RPMI7951 (cell line): ENCODE results near the gene SCO2. TPM values are rescaled to one million over a fixed set of nuclear protein-coding genes. Genes with fewer than 3 reads are reported as not detected.

Source experiments
- DNase-seq: peaks from one replicate; pipeline ENCODE4 v3.0.0-alpha.2; 2012; ENCODE audit warnings: low read depth
- total RNA-seq: library from RNA; depleted of rRNA; stranded (reverse); fragments of >200 nt; shearing (Covaris generic); gene quantifications from 2 replicates; pipeline ENCODE4 v1.2.3, GENCODE V29; 2014

SCO2 gene
- total RNA-seq, 1 experiment from 2014 or later = 5.0 TPM

GRCh38 chr22:50532824-50533796, 7.7 kb upstream of the SCO2 start:
- DNase-seq = no peak

- peak; percentile 72 for DNase-seq
Observed at GRCh38 chr22:50531962-50532674, 6.7 kb upstream of the SCO2 start.

- DNase-seq = peak; percentile 44
Observed at GRCh38 chr22:50531546-50531961, 6.2 kb upstream of the SCO2 start.

GRCh38 chr22:50530877-50531545, 5.6 kb upstream of the SCO2 start:
- peak; percentile 78 for DNase-seq

GRCh38 chr22:50530580-50530876, 5.1 kb upstream of the SCO2 start:
- DNase-seq = no peak

- peak; percentile 83 for DNase-seq
Observed at GRCh38 chr22:50529897-50530579, 4.6 kb upstream of the SCO2 start, which contains the start of gene TYMP. Gene TYMP (minus strand): TSS chr22:50530012. CDS start chr22:50529709, 303 bp downstream.

GRCh38 chr22:50529416-50529896, 4.1 kb upstream of the SCO2 start:
- no peak for DNase-seq

- no peak for DNase-seq
Observed at GRCh38 chr22:50528682-50529415, 3.5 kb upstream of the SCO2 start.

GRCh38 chr22:50527921-50528681, 2.7 kb upstream of the SCO2 start:
- DNase-seq = no peak

- peak; percentile 41 for DNase-seq
Observed at GRCh38 chr22:50526834-50527801, 1.7 kb upstream of the SCO2 start.

- DNase-seq = peak; percentile 77
Observed at GRCh38 chr22:50526108-50526833, 873 bp upstream of the SCO2 start.

- DNase-seq = no peak
Observed at GRCh38 chr22:50525858-50526107, 385 bp upstream of the SCO2 start.

GRCh38 chr22:50524676-50525103, 708 bp downstream of the SCO2 start:
- DNase-seq = peak; percentile 47

GRCh38 chr22:50523806-50524675, 1.4 kb downstream of the SCO2 start:
- DNase-seq = no peak

GRCh38 chr22:50523458-50523805, 2.0 kb downstream of the SCO2 start:
- no peak for DNase-seq

- DNase-seq = no peak
Observed at GRCh38 chr22:50522806-50523438, 2.5 kb downstream of the SCO2 start.

- no peak for DNase-seq
Observed at GRCh38 chr22:50522208-50522805, 3.1 kb downstream of the SCO2 start.
